Stimulated activated CD8-positive, alpha-beta memory T cell treated with anti-CD3 and anti-CD28 coated beads, Interleukin-4, amount 100 ng/mL, for 1 hour (primary cell): ENCODE measurements around the gene SEM1.
"Not testable (repeated sequence)": the region's sequence is repeated elsewhere in the genome, so short reads cannot be mapped to it uniquely, and the experiment has no call there.

Source experiments
- DNase-seq, 2 donors: peaks; one replicate each; pipeline ENCODE4 v3.0.0-alpha.2; 2020; ENCODE audit warnings: low read depth in 2 of 2, low spot score in 1 of 2

SEM1 gene

GRCh38 chr7:96709381-96710228 lies at the start of gene SEM1:
Gene SEM1 (minus strand): TSS chr7:96709846. CDS start chr7:96709763, 83 bp downstream.
- DNase-seq: peak; percentile 36 to 41

DNA sequence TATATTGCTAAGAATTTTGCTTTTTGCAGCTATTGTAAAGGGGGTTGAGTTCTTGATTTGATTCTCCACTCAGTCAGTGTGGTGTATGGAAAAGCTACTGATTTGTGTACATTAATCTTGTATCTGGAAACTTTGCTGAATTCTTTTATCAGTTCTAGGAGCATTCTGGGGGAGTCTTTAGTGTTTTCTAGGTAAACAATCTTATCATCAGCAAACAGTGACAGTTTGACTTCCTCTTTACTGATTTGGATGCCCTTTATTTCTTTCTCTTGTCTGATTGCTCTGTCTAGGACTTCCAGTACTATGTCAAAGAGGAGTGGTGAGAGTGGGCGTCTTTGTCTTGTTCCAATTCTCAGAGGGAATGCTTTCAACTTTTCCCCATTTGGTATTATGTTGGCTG lies 48.2 kb upstream of the SEM1 start:
- DNase-seq: not testable (repeated sequence)

GRCh38 chr7:96747418-96747940 lies 37.8 kb upstream of the SEM1 start:
- no peak for DNase-seq

DNA sequence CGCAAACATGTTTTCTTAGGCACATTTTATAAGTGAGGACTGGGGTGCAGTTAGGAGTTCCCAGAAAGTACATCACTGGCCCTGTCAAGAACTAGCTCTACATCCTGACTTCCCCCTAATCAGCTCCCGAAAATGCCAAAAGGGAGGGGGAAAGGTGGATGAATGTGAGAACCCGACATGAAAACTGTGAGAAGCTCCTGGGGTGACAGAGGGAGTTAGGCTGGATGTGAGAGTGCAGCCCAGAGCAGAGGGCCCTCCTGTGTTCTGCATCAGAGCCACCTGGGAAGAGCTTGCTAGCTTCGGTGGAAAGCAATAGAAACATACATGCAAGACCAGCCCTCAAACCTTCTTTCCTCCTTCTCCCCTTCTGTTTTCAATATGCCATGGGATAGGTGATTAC lies 30.5 kb upstream of the SEM1 start:
- DNase-seq: no peak

DNA sequence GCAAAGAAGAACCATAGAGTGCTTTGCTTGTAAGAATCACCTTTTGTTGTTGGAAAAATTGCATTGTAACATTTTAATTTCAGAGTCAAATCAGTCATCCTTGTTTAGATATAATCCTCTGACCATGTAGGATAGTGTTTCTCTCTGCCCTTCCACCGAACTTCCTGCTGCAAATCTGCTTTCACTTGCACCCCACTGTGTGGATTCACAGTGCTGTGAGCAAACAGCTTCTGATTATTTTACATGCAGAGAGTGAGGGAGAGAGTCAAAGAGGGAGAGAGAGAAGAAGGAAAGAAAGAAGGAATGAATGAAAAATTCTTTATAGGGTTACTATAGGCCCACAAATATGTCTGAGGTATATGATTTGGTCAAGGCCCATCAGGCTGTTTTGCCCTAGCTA lies 30.0 kb upstream of the SEM1 start:
- DNase-seq: no peak

DNA sequence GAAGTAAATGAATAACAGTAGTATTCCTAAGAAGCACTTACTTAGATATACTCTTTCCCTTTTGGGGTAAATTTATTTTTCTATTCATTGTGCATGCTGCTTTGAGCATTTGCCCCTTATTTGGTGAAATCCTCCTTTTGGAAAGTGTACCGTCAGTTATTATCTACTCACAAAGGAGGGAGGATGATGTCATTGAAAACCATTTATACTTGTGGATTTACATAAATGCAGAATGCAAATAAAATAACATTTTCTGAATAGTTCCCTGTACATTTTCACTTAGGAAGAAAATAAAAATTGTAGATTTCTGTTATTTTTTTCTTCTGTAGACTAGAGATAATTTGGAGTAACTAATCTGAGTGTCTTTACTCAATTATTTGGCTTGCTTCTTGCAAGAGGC lies 29.5 kb upstream of the SEM1 start:
- DNase-seq: no peak

DNA sequence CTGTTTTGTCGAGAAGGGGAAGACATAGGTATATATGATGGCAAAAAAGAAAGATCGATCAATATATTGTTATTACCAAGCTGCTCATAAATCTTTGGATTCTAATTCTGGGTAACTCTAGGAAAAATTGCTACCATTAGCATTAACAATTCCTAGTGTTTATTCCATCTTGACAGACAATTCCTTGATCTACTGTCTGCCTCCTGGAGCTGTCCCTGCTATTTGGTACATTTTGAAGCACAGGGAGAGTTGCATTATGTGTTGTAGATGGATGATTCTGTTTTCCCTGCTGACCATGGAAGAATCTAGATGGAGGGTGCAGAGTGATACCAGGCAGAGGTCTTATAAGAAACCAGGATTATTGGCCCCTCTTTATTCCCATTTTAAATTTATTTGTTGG lies 29.1 kb upstream of the SEM1 start:
- DNase-seq: no peak

GRCh38 chr7:96737545-96738050 lies 28.0 kb upstream of the SEM1 start:
- no peak for DNase-seq

DNA sequence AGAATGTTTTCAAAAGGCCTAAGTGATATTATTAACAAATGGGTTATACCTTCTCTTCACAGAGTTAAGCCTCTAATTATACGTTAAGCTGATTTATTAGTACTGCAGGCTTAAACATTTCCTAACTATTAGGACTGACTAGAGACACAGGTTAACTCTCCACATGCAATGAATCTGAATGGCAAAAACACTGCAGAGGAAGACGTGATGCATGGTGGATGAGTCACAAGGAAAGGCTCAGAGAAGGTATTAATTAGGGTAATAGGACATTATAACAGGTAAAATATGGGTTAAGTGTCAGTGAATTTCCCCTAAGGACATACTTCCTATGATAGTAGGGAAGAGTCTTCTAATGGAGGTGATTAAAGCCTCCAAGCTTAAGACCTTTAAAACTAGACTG lies 24.7 kb upstream of the SEM1 start:
- DNase-seq: no peak

- DNase-seq: no peak
These were observed 20.2 kb upstream of the SEM1 start for GRCh38 chr7:96729820-96730219.

DNA sequence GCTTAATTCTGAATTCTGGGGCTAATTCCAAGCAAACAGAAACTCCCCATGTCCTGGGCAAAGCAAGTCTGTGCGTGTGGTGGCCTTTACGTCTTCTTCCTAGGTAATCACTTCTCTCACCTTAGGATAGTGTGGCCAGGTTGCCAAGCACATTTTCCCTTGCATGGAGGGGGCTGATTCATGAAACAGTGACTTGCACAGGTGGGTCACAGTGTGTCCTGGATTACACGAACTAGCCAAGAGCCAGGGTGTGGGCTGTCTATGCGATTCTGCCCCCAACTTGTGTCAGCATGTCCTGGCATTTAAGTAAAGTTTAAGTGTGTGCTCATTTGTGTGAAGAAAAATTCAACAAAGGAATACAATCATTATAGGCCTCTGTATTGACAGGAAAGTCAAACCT lies 18.5 kb upstream of the SEM1 start:
- DNase-seq: no peak

- DNase-seq: no peak
These were observed 18.0 kb upstream of the SEM1 start for GRCh38 chr7:96727534-96728088.

GRCh38 chr7:96723622-96724021 lies 14.0 kb upstream of the SEM1 start:
- DNase-seq: no peak

- DNase-seq: not testable (repeated sequence)
These were observed 13.3 kb upstream of the SEM1 start for GRCh38 chr7:96722928-96723327.

GRCh38 chr7:96720843-96721242 lies 11.2 kb upstream of the SEM1 start:
- DNase-seq: no peak

DNA sequence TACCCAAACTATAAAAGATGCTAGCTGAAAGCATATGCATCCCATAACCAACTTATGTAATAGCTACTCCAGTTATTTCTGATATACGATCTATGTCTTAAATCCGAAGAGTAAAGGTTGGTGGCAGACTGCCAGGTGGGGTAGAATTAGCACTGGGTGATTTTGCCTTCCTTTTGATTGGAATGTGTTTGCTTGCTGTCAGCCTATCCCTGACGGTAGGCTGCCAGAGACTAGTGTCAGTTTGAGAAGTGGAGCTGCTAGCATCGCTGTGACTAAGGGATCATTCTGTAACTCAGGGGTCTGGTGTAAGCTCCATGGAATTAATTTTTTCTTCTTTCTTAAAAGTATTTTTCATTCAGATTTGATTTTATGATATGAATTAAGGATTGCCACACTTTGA lies 9.5 kb upstream of the SEM1 start:
- DNase-seq: no peak

- no peak for DNase-seq
These were observed 8.7 kb upstream of the SEM1 start for GRCh38 chr7:96718107-96719003.

DNA sequence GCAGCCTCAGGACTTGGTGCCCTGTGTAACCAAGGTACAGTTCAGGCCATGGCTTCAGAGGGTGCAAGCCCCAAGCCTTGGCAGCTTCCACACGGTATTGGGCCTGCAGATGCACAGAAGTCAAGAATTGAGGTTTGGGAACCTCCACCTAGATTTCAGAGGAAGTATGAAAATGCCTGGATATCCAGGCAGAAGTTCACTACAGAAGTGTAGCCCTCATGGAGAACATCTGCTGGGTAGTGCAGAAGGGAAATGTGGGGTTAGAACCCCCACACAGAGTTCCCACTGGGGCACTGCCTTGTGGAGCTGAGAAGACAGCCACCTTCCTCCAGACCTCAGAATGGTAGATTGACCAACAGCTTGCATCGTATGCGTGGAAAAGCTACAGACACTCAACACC lies 3.4 kb upstream of the SEM1 start:
- DNase-seq: no peak

DNA sequence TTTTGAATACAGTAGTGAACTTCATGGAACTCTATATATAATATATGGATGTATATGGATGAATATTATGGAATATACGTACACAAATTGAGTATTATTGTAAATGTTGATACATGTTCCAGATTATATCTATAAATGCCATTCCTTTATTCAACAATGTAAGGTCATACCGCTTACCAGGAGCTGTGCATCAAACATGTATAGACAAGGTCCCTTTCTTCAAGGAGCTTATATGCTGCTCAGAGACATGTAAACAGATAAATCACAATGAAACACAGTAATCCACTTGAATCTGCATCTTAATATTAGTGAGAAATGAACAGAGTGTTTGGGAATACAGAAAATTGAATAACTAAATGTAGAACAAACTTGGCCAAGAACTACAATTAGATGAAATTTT lies 898 bp upstream of the SEM1 start:
- no peak for DNase-seq

- no peak for DNase-seq
These were observed 774 bp downstream of the SEM1 start for GRCh38 chr7:96708872-96709271.
